ENCODE data around the gene CAPN13.

Gene CAPN13

GRCh38 chr2:30693821-30694281, 113.4 kb downstream of the CAPN13 start:
- no peak for DNase-seq (ENCODE audit: extremely low read depth, low read depth)
- TF ChIP-seq, protein P1, sequence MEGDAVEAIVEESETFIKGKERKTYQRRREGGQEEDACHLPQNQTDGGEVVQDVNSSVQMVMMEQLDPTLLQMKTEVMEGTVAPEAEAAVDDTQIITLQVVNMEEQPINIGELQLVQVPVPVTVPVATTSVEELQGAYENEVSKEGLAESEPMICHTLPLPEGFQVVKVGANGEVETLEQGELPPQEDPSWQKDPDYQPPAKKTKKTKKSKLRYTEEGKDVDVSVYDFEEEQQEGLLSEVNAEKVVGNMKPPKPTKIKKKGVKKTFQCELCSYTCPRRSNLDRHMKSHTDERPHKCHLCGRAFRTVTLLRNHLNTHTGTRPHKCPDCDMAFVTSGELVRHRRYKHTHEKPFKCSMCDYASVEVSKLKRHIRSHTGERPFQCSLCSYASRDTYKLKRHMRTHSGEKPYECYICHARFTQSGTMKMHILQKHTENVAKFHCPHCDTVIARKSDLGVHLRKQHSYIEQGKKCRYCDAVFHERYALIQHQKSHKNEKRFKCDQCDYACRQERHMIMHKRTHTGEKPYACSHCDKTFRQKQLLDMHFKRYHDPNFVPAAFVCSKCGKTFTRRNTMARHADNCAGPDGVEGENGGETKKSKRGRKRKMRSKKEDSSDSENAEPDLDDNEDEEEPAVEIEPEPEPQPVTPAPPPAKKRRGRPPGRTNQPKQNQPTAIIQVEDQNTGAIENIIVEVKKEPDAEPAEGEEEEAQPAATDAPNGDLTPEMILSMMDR (IDR thresholded peaks at IDR 0.05; ENCODE audit: low read depth, low read length): no peak

- TF ChIP-seq, protein P1 (IDR thresholded peaks at IDR 0.05; ENCODE audit: low read depth, low read length): no peak
- no peak for DNase-seq (ENCODE audit: extremely low read depth, low read depth)
Observed at GRCh38 chr2:30692829-30693275, 114.4 kb downstream of the CAPN13 start.

- no peak for DNase-seq (ENCODE audit: extremely low read depth, low read depth)
- TF ChIP-seq, protein P1 (IDR thresholded peaks at IDR 0.05; ENCODE audit: low read depth, low read length): peak; percentile 36
Observed at GRCh38 chr2:30691948-30692828, 115.1 kb downstream of the CAPN13 start.

GRCh38 chr2:30691091-30691947, 115.9 kb downstream of the CAPN13 start:
- TF ChIP-seq, protein P1 (IDR thresholded peaks at IDR 0.05; ENCODE audit: low read depth, low read length): no peak

GRCh38 chr2:30690126-30690561, 117.1 kb downstream of the CAPN13 start:
- TF ChIP-seq, protein P1 (IDR thresholded peaks at IDR 0.05; ENCODE audit: low read depth, low read length): no peak
- DNase-seq (ENCODE audit: extremely low read depth, low read depth): no peak

More at GRCh38 chr2:30691091-30691947, 115.9 kb downstream of the CAPN13 start:
- DNase-seq (ENCODE audit: extremely low read depth, low read depth): no peak

GRCh38 chr2:30689496-30690125, 117.6 kb downstream of the CAPN13 start:
- TF ChIP-seq, protein P1 (IDR thresholded peaks at IDR 0.05; ENCODE audit: low read depth, low read length): no peak
- DNase-seq (ENCODE audit: extremely low read depth, low read depth): no peak
